CMK (cell line): Measurements from ENCODE around the gene ANKS1B.
"Not testable (repeated sequence)": the region's sequence is repeated elsewhere in the genome, so short reads cannot be mapped to it uniquely, and the experiment has no call there.

Source experiments
- DNase-seq: peaks from one replicate; pipeline ENCODE4 v3.0.0-alpha.2; 2010; ENCODE audit warnings: low read depth

Gene ANKS1B

GRCh38 chr12:99704458-99704857, 280.3 kb downstream of the ANKS1B start:
- DNase-seq: no peak

DNA sequence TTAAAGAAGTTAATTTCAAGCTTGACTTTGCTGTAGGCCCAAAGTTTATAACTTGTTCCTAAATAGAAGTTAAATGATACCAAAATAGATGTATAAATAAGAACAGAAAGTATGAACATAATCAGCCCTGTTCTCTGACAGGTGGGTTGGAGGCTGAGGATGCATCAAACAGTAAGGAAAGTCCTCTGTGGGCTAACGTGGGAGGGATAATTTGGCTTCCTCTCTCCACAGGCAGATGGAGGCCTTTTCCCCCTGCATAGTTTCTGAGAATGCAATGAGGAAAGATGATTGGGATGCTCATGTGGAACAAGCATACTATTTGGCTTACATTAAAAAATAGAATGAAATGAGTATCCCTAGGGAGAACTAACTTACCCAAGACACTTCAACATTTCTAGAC, 280.7 kb downstream of the ANKS1B start:
- no peak for DNase-seq

DNA sequence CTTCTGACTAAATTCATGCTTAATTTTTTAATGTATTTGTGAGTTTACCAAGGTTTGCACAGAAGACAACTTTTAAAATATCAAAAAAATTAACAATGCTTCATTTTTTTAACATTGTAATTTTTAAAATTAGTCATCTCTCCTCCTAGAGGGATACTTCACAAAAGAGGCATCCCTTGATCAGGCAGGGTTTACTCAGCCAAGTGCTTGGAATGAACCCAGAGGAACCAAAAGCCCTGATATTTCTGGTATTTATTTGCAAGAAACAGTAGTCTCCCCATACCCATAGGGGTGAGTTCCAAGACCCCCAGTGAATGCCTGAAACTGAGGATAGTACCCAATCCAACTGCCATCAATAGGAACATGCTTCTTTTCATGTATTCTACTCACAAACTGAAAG, 284.7 kb downstream of the ANKS1B start:
- no peak for DNase-seq

GRCh38 chr12:99695050-99695449, 289.7 kb downstream of the ANKS1B start:
- DNase-seq: no peak

- no peak for DNase-seq
These were observed 298.6 kb downstream of the ANKS1B start for GRCh38 chr12:99686142-99686541.

GRCh38 chr12:99680276-99680675, 304.5 kb downstream of the ANKS1B start:
- DNase-seq: no peak

DNA sequence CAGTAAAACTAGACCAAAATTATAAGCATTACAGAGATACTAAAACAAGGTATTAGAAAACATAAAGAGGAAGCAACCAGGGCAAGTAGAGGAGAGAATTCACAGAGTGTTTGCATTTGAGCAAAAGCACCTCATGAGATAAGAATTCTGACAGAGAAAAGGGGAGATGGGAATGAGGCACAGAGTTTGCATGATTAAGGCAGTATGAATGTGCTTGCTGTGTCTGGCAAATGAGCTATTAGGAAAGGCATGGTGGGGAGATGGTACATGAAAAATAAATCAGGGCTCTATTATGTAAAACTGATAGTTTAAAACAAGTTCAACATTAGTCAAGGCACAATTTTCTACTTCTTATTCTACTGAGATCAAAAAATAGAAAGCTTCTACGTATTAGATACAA, 314.1 kb downstream of the ANKS1B start:
- no peak for DNase-seq

- no peak for DNase-seq
These were observed 325.9 kb downstream of the ANKS1B start for GRCh38 chr12:99658671-99659349.

GRCh38 chr12:99649551-99649950, 335.2 kb downstream of the ANKS1B start:
- no peak for DNase-seq

DNA sequence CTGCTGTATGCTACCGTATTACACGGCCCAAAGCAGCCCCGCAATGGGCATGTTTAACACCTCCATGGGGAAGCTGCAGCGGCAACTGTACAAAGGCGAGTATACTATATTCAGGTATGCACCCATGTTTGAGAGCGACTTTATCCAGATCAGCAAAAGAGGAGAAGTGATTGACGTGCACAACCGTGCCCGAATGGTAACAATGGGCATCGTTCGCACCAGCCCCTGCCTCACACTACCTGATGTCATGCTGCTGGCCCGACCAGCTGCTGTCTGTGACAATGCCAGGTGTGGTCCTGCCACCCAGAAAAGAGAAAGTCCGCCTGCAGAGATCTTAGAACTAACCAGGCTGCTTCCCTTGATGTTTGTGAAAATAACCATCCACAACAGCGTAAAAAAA, 336.6 kb downstream of the ANKS1B start:
- no peak for DNase-seq

DNA sequence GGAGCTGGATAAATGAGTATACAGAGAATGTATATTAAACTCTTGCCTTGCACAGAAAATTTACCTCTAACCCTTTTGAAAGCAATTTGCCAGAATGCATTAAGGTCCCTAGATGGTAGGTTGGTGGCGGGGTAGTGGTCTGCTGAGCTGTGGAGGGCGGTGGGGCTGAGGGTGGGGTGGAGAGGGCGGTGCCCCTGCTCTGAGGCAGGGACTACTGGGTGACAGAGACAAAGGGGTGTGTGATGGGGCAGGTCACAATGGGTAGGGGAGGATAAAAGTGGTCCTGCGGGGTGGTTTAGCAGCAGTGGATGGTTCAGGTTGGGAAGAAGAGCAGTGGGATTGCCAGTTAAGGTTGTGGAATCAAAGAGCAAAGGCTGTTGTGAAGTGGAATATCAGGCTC, 337.3 kb downstream of the ANKS1B start, which contains the start of gene GARIN6:
TSS of gene GARIN6 (plus strand) at position 301 of the 400 bp plus-strand sequence. CDS start 422 bp downstream, outside the sequence.
- DNase-seq: no peak

DNA sequence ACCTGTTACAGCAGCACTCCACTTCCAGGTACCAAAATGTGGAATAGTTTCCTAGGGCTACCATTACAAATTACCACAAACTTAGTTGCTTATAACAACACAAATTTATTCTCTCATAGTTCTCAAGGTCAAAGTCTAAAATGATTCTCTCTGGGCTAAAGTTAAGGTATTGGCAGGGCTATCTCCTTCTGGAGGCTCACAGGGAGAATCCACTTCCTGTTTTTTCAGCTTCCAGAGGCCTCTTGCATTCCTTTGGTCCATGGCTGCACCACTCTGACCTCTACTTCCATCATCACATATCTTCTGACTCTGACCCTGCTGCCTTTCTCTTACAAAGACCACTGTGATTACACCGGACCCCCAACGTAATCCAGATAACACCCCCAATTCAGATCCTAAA, 340.1 kb downstream of the ANKS1B start:
- DNase-seq: no peak

- DNase-seq: no peak
These were observed 357.3 kb downstream of the ANKS1B start for GRCh38 chr12:99627459-99627858.

DNA sequence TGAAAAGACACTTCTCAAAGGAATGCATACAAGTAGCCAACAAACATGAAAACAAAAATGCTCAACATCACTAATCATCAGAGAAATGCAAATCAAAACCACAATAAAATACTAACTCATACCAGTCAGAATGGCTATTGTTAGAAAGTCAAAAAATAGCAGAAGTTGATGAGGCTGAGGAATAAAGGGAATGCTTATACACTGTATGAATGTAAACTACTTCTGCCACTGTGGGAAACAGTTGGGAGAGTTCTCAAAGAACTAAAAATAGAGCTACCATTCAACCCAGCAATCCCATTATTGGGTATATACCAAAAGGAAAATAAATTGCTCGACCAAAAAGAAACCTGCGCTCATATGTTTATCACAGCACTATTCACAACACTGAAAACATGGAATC, 360.1 kb downstream of the ANKS1B start:
- not testable (repeated sequence) for DNase-seq

- DNase-seq: no peak
These were observed 364.6 kb downstream of the ANKS1B start for GRCh38 chr12:99620159-99620479.

DNA sequence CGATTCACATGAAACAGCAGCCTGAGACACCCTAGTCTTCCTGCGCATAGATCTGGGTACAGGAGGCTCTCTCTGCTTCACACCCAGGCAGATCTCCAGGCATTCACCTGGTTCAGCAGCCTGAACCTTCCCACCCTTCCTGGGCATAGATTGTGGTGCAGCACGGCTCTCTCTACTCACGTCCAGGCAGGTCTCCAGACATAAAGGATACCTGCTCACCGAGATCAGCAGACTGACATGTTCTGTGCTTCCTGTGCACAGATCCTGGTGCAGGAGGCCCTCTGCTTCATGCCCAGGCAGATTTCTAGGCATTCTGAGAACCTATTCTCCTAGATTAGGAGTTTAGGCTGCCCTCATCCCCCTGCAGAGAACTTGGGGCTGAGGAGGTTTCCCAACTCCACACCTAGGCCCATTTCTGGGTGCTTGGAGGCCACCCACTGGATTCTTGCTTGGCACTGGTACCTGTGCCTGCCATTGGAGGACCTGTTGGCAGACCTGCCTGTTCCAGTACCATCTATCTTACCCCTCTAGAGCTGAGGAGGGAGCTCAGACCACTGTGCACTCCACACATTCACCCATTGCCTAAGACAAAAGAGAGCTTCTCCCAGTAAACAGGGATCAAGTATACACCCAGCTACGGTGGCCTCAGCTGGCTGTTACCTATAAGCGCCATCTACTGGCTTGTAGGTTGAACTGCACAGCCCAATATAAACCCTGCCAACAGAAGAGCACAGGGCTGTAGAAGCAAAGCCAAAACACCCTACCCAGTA, 365.2 kb downstream of the ANKS1B start:
- DNase-seq: no peak

DNA sequence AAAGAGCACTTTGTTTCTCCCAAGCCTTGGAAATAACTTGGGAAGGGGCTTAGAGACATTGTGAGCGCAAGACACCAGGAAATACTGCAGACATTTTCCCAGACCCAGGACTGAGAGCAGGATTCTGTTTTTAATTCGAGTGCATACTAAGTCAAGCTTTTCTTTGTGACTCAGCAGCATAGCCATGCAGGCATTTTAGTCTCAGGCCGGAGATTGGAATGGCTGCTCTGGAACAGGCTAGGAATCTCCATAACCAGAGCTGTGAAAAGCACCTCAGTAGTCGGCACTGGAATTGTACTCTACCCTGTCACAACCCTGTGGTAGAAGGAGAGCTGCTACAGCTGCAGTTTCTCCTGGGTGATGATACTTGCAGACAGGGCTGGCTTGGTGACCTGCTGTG, 366.1 kb downstream of the ANKS1B start:
- no peak for DNase-seq

DNA sequence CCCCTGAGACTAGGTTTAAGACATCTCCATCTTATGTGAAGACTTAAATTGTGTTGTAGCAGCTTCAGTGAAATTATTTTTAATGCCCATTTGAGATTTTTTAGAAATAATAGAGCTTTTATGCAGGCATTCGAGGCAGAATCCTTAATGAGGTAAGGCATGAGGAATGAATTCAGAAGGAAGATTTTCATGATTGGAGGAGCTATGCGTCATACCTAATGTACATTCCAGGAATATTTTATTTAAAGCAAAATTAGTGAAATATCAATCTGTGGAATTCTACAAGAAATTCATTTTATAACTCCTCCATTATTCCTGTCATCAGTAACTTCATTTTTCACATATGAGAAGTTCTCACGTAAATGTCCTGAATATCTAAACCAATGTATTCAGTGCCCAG, 373.1 kb downstream of the ANKS1B start:
- DNase-seq: no peak

- no peak for DNase-seq
These were observed 373.6 kb downstream of the ANKS1B start for GRCh38 chr12:99611117-99611516.

- no peak for DNase-seq
These were observed 375.1 kb downstream of the ANKS1B start for GRCh38 chr12:99609455-99610181.

- no peak for DNase-seq
These were observed 384.3 kb downstream of the ANKS1B start for GRCh38 chr12:99600388-99600787.

DNA sequence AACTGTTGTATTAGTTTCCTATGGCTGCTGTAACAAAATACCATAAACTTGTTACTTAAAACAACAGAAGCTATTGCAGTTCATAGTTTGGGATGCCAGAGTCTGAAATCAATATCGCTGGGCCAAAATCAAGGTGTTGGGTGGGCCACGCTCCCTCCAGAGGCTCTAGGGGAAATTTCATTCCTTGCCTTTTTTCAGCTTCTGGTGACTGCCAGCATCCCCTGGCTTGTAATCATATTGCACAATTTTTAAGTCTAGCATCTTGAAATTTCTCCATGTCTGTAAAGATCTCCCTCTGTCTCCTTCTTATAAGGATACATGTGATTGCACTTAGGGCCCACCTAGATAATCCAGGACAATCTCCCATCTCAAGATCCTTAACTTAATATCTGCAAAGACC, 386.0 kb downstream of the ANKS1B start:
- DNase-seq: no peak

DNA sequence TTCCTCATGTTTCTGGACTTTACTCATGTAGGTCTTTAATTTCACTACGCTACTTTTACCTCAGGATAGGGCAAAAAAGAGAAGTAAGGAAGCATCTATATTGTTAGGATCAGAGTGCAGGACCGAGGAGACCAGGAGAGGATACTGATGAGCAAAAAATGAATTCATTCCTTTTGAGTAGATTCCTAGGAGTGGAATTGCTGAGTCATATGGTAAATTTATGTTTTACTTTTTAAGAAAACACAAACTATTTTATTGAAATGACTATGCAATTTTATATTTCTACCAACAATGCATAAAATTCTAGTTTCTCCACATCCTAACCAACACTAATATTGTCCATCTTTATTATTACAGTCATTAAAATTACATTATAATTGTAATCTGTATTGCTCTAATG, 388.0 kb downstream of the ANKS1B start:
- no peak for DNase-seq
